ENCODE measurements around the gene CD177.
"Not testable (repeated sequence)": the region's sequence is repeated elsewhere in the genome, so short reads cannot be mapped to it uniquely, and the experiment has no call there.

Gene CD177

GRCh38 chr19:43371909-43372308 is 18.4 kb downstream of the CD177 start:
- no peak for DNase-seq (ENCODE audit: extremely low read depth, low read depth)
- TF ChIP-seq, protein P1, sequence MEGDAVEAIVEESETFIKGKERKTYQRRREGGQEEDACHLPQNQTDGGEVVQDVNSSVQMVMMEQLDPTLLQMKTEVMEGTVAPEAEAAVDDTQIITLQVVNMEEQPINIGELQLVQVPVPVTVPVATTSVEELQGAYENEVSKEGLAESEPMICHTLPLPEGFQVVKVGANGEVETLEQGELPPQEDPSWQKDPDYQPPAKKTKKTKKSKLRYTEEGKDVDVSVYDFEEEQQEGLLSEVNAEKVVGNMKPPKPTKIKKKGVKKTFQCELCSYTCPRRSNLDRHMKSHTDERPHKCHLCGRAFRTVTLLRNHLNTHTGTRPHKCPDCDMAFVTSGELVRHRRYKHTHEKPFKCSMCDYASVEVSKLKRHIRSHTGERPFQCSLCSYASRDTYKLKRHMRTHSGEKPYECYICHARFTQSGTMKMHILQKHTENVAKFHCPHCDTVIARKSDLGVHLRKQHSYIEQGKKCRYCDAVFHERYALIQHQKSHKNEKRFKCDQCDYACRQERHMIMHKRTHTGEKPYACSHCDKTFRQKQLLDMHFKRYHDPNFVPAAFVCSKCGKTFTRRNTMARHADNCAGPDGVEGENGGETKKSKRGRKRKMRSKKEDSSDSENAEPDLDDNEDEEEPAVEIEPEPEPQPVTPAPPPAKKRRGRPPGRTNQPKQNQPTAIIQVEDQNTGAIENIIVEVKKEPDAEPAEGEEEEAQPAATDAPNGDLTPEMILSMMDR (IDR thresholded peaks at IDR 0.05; ENCODE audit: low read depth, low read length, missing control alignments): no peak

GRCh38 chr19:43372462-43372861 is 19.0 kb downstream of the CD177 start:
- TF ChIP-seq, protein P1 (IDR thresholded peaks at IDR 0.05; ENCODE audit: low read depth, low read length, missing control alignments): no peak
- H3K4me3 ChIP-seq (replicated peaks; ENCODE audit: low read depth, low read length): no peak overlapping the region
- DNase-seq (ENCODE audit: extremely low read depth, low read depth): no peak

More at GRCh38 chr19:43371909-43372308, 18.4 kb downstream of the CD177 start:
- no peak overlapping the region for H3K4me3 ChIP-seq (replicated peaks; ENCODE audit: low read depth, low read length)

DNA sequence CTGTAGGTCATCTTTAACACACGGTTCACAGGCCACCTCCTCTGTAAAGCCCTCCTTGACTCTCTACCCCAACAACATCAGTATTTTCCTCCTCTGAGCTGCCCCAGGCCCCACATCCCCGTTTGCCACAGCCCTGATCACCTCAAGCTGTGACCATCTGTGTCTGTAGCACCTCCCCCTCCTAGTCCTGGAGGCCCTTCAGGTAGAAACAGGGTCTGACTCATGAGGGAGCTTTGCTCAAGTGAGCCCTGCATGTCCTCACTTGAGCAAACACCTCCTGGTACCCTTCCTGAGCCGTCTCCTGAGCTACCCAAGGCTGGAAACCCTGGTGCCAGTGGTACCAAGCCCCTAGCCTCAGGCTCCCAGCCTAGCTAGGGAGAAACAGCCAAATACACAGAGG is 24.1 kb downstream of the CD177 start:
- not testable (repeated sequence) for DNase-seq (ENCODE audit: extremely low read depth, low read depth); H3K4me3 ChIP-seq (replicated peaks; ENCODE audit: low read depth, low read length)

GRCh38 chr19:43380008-43380407 is 26.5 kb downstream of the CD177 start:
- DNase-seq (ENCODE audit: extremely low read depth, low read depth): no peak
- TF ChIP-seq, protein P1 (IDR thresholded peaks at IDR 0.05; ENCODE audit: low read depth, low read length, missing control alignments): no peak
- H3K4me3 ChIP-seq (replicated peaks; ENCODE audit: low read depth, low read length): no peak overlapping the region

DNA sequence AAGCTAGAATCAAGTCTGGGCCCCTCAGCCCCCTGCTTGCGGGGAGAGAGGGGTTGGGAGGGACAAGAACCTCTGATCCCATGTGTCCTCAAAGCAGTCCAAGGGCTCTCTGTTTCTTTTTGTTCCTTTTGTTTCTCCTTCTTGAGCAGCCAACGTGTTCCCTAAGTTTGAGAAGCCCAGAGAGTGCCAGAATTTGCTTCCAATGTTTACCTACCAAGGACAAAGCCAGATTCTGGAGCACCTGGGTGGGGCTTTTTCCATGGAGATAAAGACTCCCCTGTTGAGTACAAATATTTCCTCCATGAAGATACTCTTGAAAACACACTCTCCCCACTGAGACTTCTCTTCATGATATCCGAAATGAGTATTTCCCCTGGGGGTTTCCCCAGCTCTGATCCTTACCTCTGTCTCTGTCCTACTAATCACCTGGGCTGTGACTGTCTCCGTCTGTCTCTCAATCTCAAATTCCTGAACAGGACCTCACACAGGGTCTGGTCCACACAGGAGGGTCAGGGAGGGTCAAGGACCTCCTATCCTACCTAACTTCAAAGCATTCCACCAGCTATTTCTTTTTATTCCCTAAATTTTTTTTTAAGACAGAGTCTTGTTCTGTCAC is 27.4 kb downstream of the CD177 start:
- H3K4me3 ChIP-seq (replicated peaks; ENCODE audit: low read depth, low read length): no peak overlapping the region
- TF ChIP-seq, protein P1 (IDR thresholded peaks at IDR 0.05; ENCODE audit: low read depth, low read length, missing control alignments): no peak
- no peak for DNase-seq (ENCODE audit: extremely low read depth, low read depth)

- H3K4me3 ChIP-seq (replicated peaks; ENCODE audit: low read depth, low read length); DNase-seq (ENCODE audit: extremely low read depth, low read depth): not testable (repeated sequence)
These were observed 29.2 kb downstream of the CD177 start for GRCh38 chr19:43382586-43383216.

DNA sequence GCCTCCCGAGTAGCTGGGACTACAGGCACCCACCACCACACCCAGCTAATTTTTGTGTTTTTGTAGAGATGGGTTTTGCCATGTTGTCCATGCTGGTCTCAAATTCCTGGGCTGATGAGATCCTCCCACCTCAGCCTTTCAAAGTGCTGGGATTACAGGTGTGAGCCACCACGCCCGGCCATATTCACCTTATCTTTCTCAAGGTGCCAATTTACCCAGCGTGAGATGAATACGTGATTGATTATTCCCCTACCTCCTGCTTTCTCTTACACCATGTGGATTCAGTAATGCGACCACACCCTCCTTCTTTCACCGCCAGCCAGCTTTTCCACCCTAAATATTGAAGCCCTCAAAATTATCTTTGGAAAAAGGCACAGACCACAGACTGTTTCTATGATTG is 29.8 kb downstream of the CD177 start:
- H3K4me3 ChIP-seq (replicated peaks; ENCODE audit: low read depth, low read length); DNase-seq (ENCODE audit: extremely low read depth, low read depth): not testable (repeated sequence)

DNA sequence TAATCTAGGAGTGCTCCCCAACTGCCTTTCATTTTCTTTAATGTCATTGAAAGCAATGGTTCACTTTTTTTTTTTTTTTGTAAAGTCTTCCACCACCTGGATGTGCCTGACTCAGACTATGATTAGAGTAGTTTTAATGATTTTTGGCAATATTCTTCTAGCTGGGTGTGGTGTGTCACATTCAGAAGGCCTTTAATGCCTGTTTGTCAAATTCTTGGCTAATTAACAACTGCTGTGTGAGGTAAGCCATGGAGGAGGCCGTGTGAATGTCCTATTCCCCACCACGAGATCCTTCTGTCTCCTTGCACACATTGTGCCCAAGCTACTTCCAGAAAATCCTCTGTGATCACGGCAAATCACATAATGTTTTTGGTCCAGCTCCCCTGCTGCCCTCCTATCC is 30.3 kb downstream of the CD177 start:
- not testable (repeated sequence) for H3K4me3 ChIP-seq (replicated peaks; ENCODE audit: low read depth, low read length); DNase-seq (ENCODE audit: extremely low read depth, low read depth)

DNA sequence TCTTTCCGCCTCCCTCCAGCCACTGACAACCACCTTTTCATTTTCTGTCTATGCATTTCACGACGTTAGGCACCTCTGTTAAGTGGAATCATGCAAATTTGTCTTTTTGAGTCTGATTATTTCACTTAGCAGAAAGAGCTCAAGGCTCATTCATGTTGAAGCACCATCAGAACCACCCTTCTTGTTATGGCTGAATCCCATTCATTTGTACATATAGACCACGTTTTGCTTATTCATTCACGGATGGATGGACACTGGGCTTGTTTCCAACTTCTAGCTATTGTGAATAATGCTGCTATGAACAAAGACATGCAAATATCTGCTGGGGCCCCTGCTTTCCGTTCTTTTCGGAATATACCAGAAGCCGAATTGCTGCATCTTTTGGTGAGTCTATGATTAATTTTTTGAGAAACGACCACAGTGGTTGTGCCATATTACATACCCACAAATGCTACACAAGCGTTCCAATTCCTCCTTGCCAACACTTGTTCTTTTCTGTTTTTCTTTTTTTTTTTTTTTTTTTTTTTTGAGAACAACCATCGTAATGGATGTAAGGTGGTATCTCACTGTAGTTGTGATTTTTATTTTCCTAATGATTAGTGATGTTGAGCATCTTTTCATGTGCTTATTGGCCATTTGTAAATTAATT is 37.5 kb downstream of the CD177 start:
- H3K4me3 ChIP-seq (replicated peaks; ENCODE audit: low read depth, low read length); DNase-seq (ENCODE audit: extremely low read depth, low read depth): not testable (repeated sequence)

GRCh38 chr19:43391552-43391935 is 38.1 kb downstream of the CD177 start:
- DNase-seq (ENCODE audit: extremely low read depth, low read depth); H3K4me3 ChIP-seq (replicated peaks; ENCODE audit: low read depth, low read length): not testable (repeated sequence)

DNA sequence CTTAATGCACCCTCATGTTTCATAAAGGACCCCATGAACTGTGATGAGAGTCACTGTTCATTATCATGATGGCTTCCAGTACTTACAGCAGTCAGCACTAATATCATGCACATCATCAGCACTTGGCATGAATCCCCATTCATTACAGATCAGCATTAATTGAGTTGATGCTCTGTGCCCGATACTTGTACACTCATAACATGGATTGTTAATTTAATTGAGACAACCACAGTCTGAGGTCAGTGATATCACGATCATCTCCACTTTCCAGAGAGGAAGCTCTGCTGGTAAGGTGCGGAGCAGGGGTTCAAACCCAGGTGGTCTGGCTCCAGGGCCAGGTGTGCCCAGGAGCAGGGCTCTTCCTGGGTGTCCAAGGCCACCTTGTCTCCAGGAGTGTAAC is 40.0 kb downstream of the CD177 start:
- DNase-seq (ENCODE audit: extremely low read depth, low read depth); H3K4me3 ChIP-seq (replicated peaks; ENCODE audit: low read depth, low read length): not testable (repeated sequence)
